SK-N-MC (cell line): Measurements from ENCODE around the gene NEDD8.

Source experiments
- DNase-seq: peaks from one replicate; pipeline ENCODE4 v3.0.0-alpha.2; 2011; ENCODE audit warnings: low read depth, low spot score
- H3K27ac ChIP-seq: fragments of 200-600 bp; sonication (generic); 2 replicates; pipeline ENCODE4 v1.5.1; 2016; ENCODE audit warnings: mixed run types
- H3K36me3 ChIP-seq: fragments of 200-600 bp; sonication (generic); 2 replicates; pipeline ENCODE4 v1.6.1; 2017; ENCODE audit warnings: antibody characterized with exemption, low read length, mixed read lengths; ENCODE audit not compliant: insufficient read depth
- H3K4me3 ChIP-seq: fragments of 200-600 bp; sonication (generic); 2 replicates; pipeline ENCODE4 v1.5.1; 2016
- H3K9ac ChIP-seq: fragments of 200-600 bp; sonication (generic); 2 replicates; pipeline ENCODE4 v1.8.0; 2017; ENCODE audit warnings: mixed run types, mixed read lengths; ENCODE audit not compliant: insufficient read length
- H3K9me3 ChIP-seq: fragments of 200-600 bp; sonication (generic); 2 replicates; pipeline ENCODE4 v1.6.1; 2017; ENCODE audit warnings: low read depth, mild to moderate bottlenecking, antibody characterized with exemption, low read length, moderate library complexity, mixed read lengths
- EZH2 ChIP-seq: fragments of 200-600 bp; sonication (generic); IDR thresholded peaks from one replicate; pipeline ENCODE4 v1.6.1; 2017; ENCODE audit warnings: antibody characterized with exemption
- FOXP2 ChIP-seq: optimal IDR thresholded peaks from 2 replicates; pipeline ENCODE3; 2011; ENCODE audit warnings: mild to moderate bottlenecking, moderate library complexity; ENCODE audit not compliant: insufficient read depth; ENCODE audit errors: extremely low read length, control extremely low read depth
- POLR2AphosphoS5 ChIP-seq: IDR thresholded peaks from 2 replicates; pipeline ENCODE4 v1.6.1; 2012; ENCODE audit warnings: mild to moderate bottlenecking, low read depth, low read length, borderline replicate concordance

Gene NEDD8

DNA sequence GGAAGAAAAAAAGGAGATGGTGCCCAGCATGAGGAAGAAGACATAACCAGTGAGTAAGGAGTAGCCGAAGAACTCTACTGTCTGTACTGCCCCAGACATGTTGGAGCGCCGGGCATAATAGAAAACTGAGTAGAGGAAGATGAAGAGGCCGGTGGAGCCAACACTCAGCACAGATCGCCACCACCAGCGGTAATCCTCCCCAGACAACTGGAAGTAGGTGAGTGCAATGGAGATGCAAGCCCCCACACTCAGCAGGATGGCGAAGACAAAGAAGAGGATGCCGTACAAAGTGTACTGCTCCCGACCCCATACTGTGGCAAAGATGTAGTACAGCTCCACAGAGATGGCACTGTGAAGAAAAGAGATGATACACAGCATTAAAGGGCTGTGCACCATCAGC lies 42.7 kb downstream of the NEDD8 start:
- Histone ChIP-seq H3K9me3 (no peaks in the 10 kb centered on the region), H3K36me3 (peaks cover 42% of the 10 kb centered on the region), H3K9ac (peak overlapping the region; percentile 81), H3K4me3 (peak overlapping the region; percentile 86), H3K27ac (peak overlapping the region; percentile 80)
- no peak for DNase-seq
- TF ChIP-seq EZH2 (no peak), POLR2AphosphoS5 (no peak), FOXP2 (no peak)

- H3K27ac ChIP-seq = peak overlapping the region; percentile 80
- peaks cover 44% of the 10 kb centered on the region for H3K36me3 ChIP-seq
- H3K9me3 ChIP-seq = no peaks in the 10 kb centered on the region
- no peak for DNase-seq
- peak overlapping the region; percentile 81 for H3K9ac ChIP-seq
- no peak for TF ChIP-seq EZH2
- TF ChIP-seq FOXP2 = no peak
- TF ChIP-seq POLR2AphosphoS5 = no peak
- H3K4me3 ChIP-seq = peak overlapping the region; percentile 86
Observed at GRCh38 chr14:24189059-24189375, 43.1 kb downstream of the NEDD8 start.

- DNase-seq = peak; percentile 91
- peak; percentile 87 for TF ChIP-seq FOXP2
- TF ChIP-seq POLR2AphosphoS5 = peak; percentile 92
- TF ChIP-seq EZH2 = no peak
- Histone ChIP-seq H3K27ac (peak within 1 kb of the TSS; percentile 80), H3K4me3 (peak within 1 kb of the TSS; percentile 86), H3K36me3 (peaks cover 48% of the 10 kb centered on the region), H3K9ac (peak within 1 kb of the TSS; percentile 81), H3K9me3 (no peaks in the 10 kb centered on the region)
Observed at GRCh38 chr14:24188251-24189058, 43.7 kb downstream of the NEDD8 start, which contains the start of gene IPO4. IPO4 (minus strand) TSS chr14:24188816; CDS start chr14:24188787, 29 bp downstream.

DNA sequence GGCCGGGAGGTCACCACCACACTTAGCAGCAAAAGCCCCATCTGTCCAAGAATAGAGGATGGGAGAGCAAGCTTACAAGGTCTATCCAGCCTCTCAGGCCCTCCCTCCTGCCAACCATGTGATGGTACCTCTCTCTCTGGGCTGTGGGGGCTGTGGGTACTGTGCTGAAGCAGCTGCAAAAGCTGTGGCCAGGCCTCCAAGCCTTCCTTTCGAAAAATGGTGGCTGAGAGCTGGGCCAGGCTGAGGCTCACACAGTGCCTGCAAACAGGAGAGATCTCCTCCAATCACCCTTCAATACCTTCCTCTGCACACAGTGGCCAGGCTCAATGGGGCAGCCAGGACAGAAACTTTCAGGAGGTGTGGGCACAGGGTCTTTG lies 44.6 kb downstream of the NEDD8 start:
- H3K27ac ChIP-seq = no peak overlapping the region
- H3K4me3 ChIP-seq = peak overlapping the region; percentile 86
- no peak for DNase-seq
- no peaks in the 10 kb centered on the region for H3K9me3 ChIP-seq
- H3K36me3 ChIP-seq = peaks cover 53% of the 10 kb centered on the region
- TF ChIP-seq EZH2 (no peak), FOXP2 (no peak), POLR2AphosphoS5 (no peak)
- peak overlapping the region; percentile 80 for H3K9ac ChIP-seq

DNA sequence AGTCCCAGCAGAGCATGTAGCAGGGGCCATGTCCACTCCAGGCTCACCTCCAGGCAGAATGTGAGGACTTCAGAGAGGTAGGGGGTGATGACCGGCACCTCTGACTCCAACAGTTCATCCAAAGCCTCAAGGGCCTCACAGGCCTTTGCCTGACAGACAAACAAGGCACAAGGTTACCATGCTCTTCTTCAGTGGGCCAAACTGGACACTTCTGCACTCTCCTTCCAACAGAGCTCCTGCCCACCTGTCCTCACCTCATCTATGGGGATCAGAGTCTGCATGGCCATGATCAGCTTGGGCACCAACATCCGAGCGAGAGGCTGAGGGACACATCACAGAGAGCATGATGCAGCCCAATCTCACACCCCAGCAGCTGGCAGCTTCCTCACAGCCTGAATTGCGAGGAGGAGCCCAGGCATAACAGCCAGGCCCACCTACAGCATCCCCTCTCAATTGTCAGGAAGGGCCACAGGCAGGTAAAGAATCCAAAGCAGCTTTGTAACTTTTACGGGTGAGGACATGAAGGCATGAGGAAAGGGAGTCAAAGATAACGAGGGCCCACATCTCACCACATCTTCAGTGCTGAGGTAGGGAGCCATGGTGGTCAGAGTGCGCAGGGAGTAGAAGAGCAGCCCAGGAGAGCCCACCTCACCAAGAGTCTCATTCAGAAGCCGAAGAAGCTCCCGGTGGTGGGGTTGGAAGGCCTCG lies 45.2 kb downstream of the NEDD8 start:
- Histone ChIP-seq H3K27ac (no peak overlapping the region), H3K9ac (peak overlapping the region; percentile 80), H3K36me3 (peaks cover 50% of the 10 kb centered on the region), H3K4me3 (peak overlapping the region; percentile 86), H3K9me3 (no peaks in the 10 kb centered on the region)
- DNase-seq = no peak
- TF ChIP-seq POLR2AphosphoS5 (no peak), FOXP2 (no peak), EZH2 (no peak)

- no peaks in the 10 kb centered on the region for H3K9me3 ChIP-seq
- H3K27ac ChIP-seq = no peak overlapping the region
- TF ChIP-seq POLR2AphosphoS5 = no peak
- TF ChIP-seq EZH2 = no peak
- no peak for TF ChIP-seq FOXP2
- H3K4me3 ChIP-seq = no peak overlapping the region
- DNase-seq = no peak
- no peak overlapping the region for H3K9ac ChIP-seq
- H3K36me3 ChIP-seq = peaks cover 60% of the 10 kb centered on the region
Observed at GRCh38 chr14:24185741-24186140, 46.4 kb downstream of the NEDD8 start.

DNA sequence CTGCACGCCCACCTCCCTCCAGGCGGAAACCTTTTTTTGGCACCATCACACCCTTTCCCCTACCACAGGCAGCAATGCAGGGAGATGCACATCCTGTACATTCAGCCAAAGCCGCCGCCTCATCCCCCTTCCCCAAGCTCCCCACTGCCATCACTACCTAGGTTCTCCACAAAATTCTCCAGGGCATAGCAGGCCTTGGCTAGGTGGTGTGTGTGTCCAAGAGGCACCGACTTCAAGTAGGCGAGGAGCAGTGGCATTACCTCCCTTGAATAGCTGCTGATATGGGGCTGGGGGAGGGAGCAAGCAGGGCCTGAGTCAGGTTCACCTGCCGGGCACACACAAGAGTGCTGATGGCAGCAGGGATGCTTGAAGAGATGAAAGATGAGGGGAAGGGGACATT lies 47.1 kb downstream of the NEDD8 start:
- Histone ChIP-seq H3K36me3 (peaks cover 67% of the 10 kb centered on the region), H3K27ac (no peak overlapping the region), H3K4me3 (no peak overlapping the region), H3K9ac (no peak overlapping the region), H3K9me3 (no peaks in the 10 kb centered on the region)
- TF ChIP-seq POLR2AphosphoS5 (no peak), FOXP2 (no peak), EZH2 (no peak)
- no peak for DNase-seq

DNA sequence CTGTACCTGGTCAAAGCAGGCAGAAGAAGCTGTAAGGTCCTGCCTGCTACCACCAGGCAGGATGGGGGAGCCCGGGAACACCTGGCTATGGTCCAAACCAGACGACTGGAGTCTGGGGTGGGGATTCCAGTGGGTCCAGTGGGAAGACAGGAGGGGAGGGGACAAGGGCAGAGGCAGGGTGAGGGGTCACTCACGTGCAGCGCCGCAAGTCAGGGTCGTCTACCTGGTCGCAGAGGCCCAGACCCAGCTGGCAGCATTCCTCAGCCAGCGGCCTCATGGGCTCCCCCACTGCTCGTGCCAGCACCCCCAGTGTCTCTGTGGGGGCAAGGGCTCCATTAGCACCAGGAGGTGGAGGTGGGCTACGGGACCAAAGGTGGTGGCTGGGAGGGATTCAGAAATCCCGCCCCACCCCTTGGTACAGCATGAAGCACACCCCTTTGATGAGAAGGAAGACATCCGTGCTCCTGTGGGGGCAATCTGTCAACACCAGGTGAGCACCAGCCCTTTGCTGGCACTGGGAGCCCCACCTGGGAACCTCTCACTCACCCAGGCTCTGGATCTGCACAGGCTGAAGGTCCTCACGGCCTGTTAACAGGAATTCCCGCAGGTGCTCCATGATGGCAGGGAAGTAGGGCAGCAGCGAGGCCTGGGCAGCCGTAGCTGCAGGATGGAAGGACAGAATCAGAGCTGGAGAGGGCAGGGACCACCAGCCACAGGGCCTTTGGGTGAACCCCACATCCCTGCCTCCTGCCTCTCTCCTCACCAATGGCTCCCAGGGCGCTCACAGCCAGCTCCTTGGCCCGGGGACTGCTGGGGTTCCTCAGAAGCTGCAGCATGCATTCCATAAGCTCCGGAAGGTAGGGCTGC lies 47.8 kb downstream of the NEDD8 start:
- no peak for TF ChIP-seq EZH2
- TF ChIP-seq POLR2AphosphoS5 = no peak
- no peak for TF ChIP-seq FOXP2
- Histone ChIP-seq H3K9ac (no peak overlapping the region), H3K36me3 (peaks cover 74% of the 10 kb centered on the region), H3K27ac (no peak overlapping the region), H3K9me3 (no peaks in the 10 kb centered on the region), H3K4me3 (no peak overlapping the region)
- DNase-seq = no peak
